Activated CD4-positive, alpha-beta T cell treated with anti-CD3 and anti-CD28 coated beads, Interleukin-2, amount 50 U/mL, for 16 hours (primary cell): ENCODE data around the gene SH3BP2.
"Not testable (repeated sequence)": the region's sequence is repeated elsewhere in the genome, so short reads cannot be mapped to it uniquely, and the experiment has no call there.

Experiments
- DNase-seq: peaks from one replicate; pipeline ENCODE4 v3.0.0-alpha.2; 2020

The SH3BP2 gene

DNA sequence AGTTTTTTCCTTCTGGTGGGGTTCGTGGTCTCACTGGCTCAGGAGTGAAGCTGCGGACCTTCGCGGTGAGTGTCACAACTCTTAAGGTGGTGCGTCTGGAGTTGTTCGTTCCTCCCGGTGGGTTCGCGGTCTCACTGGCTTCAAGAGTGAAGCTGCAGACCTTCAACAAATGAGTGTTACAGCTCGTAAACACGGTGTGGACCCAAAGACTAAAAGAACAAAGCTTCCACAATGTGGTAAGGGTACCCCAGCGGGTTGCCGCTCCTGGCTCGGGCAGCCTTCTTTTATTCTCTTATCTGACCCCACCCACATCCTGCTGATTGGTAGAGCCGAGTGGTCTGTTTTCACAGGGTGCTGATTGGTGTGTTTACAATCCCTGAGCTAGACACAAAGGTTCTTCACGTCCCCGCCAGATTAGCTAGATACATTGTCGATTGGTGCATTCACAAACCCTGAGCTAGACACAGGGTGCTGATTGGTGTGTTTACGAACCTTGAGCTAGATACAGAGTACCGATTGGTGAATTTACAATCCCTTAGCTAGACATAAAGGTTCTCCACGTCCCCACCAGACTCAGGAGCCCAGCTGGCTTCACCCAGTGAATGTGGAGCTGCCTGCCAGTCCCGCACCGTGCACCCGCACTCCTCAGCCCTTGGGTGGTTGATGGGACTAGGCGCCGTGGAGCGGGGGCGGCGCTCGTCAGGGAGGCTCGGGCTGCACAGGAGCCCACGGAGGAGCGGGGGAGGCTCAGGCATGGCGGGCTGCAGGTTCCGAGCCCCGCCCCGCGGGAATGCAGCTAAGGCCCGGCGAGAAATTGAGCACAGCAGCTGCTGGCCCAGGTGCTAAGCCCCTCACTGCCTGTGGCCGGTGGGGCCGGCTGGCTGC, 30.2 kb upstream of the SH3BP2 start:
- not testable (repeated sequence) for DNase-seq

GRCh38 chr4:2763511-2763967, 29.3 kb upstream of the SH3BP2 start:
- DNase-seq = no peak

DNA sequence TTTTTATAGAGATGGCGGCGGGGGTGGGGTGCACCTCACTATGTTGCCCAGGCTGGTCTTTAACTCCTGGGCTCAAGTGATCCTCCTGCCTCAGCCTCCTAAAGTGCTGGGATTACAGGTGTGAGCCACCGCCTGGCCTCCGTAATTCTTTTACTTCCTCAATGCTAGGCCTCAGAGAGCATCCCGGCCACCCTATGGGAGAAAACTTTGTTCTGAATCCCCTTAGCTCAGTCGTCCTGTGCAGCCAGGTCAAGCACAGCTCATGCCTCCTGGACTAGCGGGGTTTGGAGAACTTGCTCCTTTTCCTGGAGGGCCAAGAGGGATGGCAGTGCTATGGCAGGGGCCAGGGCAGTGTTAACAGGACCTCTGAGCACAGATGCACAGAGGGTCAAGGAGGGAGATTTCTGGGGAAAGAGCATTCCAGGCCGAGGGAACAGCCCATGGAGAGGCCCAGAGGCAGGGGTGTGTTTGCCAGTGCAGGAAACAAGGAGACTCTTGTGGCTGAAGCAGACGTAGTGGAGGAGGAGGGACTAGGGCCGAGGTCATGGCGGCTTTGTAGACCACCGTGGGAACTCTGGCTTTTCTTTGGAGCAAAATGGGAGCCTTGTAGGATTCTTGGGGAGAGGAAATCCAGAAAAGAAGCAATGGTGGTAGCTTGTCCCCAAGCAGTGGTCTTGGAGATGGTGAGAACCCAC, 26.9 kb upstream of the SH3BP2 start:
- DNase-seq = no peak

DNA sequence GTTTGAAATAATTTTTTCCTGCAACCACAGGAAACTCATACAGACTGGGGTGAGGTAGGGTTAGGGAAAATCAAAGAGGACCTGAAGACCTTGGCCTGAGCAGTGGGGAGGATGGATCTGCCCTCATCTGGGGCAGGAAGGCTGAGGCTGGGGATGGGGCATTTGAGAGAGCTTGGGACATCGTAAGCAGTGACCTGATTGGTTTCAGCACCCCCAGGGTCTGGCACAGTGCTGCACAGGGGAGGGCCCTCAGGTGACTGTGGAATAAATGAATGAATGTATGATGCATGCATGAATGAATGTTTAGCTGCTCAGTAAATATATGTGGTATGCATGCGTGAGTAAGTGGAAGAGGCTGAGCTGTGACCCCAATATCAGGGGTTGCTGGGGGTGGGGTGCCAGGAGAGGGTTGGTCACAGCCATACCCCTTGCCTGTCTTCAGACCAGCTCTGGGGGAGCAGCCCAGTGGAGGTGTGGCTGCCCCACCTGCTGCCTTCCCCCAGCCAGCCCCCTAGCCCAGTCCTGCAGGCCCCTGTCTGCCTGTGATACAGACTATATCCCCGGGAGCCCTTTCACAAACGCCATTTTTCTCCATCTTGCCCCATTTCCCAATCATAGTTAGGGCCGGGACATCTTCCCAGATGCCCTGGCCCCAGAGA, 25.7 kb upstream of the SH3BP2 start:
- no peak for DNase-seq

GRCh38 chr4:2767705-2768074, 25.2 kb upstream of the SH3BP2 start:
- no peak for DNase-seq

GRCh38 chr4:2768124-2768523, 24.8 kb upstream of the SH3BP2 start:
- DNase-seq = no peak

GRCh38 chr4:2768921-2769336, 24.0 kb upstream of the SH3BP2 start:
- no peak for DNase-seq

GRCh38 chr4:2771264-2771663, 21.6 kb upstream of the SH3BP2 start:
- DNase-seq = no peak

- DNase-seq = not testable (repeated sequence)
These were observed 12.2 kb upstream of the SH3BP2 start for GRCh38 chr4:2780643-2781042.

DNA sequence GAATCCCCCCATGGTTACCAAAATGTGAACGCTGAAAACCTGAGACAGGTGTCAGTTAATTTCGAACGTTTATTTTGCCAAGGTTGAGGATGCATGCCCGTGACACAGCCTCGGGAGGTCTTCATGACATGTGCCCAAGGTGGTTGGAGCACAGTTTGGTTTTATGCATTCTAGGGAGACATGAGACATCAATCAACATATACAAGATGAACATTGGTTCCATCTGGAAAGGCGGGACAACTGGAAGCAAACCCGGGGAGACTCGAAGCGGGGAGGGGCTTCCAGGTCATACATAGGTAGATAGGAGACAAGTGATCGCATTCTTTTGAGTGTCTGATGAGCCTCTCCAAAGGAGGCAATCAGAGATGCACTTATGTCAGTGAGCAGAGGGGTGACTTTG, 11.0 kb upstream of the SH3BP2 start:
- no peak for DNase-seq

- DNase-seq = no peak
These were observed 9.1 kb upstream of the SH3BP2 start for GRCh38 chr4:2783790-2784189.

GRCh38 chr4:2785613-2786012, 7.3 kb upstream of the SH3BP2 start:
- DNase-seq = no peak

DNA sequence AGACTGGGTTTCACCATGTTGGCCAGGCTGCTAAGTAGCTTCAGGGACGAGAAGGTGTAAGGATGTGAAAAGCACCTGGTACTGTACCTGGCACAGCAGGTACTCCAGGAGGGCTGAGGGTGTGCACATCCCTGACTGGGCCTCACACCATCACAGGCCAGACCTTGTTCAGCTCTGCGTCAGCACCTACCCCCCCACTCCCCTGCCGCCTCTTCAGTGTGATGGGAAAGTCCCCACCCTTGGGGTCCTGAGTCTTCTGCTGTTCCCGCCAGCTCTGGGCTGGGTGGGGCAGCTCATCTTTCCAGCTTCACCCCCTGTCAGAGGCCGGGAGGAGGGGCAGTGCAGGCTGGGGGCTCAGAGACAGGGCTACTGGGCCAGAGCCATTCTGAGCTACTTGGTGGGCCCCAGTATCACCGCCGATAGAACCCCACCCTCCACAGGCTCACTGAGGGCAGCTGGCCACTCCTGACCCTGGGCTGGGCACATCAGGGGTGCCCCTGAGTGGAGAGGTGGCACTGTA, 6.7 kb upstream of the SH3BP2 start:
- no peak for DNase-seq

- no peak for DNase-seq
These were observed 6.1 kb upstream of the SH3BP2 start for GRCh38 chr4:2786794-2787229.

DNA sequence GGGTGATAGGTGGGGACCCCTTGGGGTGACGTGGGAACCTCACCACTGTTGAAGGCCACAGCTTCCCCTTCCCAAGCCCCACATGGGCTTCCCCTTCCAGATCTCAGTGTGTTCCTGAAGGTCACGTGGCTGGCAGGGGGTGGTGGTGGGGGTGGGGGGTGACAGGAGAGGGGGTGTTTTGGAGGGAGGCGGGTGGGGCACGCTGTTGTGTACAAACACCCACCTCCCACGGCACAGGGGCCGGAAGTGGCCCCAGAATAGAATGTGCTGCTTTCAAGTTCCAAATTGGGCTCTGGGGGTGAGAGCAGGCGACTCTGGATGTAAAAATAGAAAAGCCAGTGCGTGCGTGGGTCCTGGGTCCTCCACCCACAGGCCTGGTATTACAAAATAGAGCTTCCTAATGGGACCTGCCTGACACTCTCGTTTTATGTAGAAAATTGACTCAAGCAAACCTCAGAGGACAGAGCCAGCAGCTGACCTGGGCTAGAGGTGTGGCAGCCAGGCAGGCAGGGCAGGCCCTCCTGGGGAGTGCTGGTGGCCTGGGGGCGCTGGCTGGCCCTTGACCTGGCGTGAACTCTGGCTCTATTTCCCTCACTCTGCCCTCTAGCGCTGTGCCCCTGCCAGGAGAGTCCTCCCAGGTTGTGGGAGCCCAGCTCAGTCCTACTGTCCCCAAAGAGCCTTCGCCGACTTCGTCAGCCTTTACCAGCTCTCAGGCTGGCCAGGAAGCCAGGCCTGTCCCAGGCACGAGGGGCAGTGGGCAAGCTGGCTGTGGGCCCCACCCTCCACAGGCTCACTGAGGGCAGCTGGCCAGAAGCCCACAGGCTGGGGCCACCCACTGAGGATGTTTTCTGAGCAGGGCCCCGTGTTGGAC, 5.4 kb upstream of the SH3BP2 start:
- DNase-seq = no peak

- DNase-seq = no peak
These were observed 4.8 kb upstream of the SH3BP2 start for GRCh38 chr4:2788101-2788500.

DNA sequence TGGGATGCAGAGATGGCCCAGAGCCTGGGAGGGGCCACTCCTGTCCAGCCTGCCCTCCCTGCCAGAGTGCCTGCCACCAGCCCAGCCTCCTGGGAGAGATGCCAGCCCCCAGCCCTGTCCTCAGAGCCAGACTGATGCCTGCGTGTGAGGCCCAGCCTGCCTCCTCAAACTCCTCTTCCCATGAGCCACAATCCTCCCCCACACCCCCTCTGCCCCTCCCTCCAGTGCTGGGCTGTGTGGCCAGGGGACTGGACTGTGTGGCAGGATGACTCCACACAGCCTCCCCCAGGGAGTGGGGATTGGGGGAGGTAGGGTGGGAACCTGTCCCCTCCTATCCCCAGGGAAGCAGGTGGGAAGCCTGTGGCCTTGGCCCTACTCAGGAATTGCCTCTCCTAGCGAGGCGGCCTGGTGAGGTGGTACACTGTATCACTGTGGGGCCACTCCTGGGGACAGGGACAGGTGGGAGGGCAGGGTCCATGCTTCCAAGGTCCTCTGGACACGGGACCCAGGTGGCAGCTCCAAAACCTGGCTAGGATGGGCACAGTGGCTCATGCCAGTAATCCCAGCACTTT, 4.3 kb upstream of the SH3BP2 start:
- no peak for DNase-seq

DNA sequence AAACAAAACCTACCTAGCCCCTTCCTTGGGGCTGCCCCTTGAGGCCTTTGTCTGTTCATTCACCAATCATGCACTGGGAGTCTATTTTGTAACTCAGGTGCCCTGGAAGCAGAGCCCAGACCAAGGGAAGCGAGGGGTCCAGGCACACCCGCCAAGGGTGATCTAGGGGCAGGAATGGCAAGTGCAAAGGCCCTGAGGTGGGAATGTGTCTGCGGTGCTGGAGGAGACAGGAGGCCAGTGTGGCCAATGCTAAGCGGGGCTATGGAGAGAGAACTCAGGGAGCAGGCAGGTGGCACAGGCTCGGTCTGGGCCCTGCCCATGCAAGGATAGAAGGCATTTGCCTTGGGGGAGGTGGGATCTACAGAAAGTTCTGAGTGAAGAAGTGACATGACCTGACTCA, 3.5 kb upstream of the SH3BP2 start:
- DNase-seq = no peak

DNA sequence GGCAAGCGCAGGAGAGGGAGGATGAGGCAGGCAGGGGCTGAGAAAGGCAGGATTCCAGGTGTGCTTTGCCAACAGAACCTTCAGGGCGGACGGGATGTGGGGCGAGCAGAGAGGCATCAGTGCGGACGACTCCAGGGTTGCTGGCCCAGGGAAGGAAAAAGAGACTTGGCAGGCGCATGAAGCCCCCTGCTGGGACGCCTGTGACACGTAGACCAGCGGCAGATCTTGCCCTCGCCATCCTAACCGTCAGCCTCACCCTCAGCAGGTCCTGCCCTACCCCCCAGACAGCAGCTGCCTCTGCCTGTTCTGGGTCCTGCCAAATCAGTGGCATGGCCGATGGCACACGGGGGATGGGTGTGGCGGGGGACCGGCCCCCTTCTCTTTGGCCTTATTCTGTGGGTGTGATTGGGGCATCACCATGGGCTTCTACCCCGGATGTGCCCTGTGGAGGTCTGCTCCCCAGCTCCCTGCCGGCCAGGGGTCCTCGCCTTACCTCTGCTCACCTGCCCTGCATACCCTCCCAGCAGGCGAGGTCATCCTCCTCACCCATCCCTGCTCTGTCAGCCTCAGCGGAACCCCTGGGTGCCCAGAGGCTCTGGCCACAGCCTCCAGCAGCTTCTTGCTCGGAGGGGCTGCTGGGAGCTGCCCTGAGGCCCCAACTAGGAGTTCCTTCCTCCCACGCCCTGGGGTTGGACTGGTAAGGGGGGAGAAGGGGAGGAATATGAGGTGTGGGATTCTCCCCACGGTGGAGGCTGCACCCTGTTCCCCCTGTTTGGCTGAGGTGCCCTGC, 2.9 kb upstream of the SH3BP2 start:
- no peak for DNase-seq

DNA sequence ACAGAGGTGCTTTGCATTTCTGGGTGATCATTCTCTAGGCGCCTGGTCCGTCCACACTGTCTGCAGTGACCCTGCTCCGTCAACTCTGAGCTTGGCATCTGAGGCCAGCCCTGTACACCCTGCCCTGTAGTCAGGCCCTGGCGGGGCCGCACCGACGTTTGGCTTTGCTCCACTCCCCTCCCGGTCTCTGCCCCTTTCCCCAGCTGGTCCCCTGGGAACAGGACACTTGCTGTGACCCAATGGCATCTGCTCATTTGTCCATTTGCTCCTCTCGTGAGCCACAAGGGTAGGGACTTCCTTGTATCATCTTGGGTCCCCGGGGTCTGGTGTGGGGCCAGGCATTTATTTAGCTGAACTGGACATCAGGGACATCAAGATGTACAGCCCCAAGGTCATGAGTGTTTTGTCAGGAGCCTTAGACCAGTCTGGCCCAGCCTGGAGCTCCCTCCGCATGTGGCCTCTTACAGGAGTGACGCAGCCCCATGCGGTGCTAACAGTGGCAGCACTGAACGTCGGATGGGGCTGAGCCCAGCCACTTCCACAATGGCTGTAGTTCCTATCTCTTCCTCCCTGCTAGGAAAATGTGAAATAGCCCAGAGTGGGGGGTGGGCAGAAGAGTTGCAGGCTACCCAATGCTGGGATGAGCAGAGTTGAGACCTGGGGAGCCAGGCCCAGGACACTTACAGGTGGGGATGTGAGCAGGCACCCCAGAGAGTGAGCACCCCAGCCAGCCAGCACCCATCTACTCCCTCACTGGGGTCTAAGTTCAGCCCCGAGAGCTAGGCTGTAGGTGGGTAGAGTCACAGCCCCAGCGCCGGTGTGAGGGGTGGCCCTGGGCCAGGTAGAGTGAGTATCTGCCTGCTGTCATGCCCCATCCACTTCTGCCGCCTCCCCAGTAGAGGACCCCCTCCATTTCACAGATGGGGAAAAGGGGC, 2.0 kb upstream of the SH3BP2 start:
- no peak for DNase-seq
